A549 (cell line): ENCODE measurements around the gene HEPHL1. TPM values are rescaled to one million over a fixed set of nuclear protein-coding genes. Genes with fewer than 3 reads are reported as not detected.
"Not testable (repeated sequence)": the region's sequence is repeated elsewhere in the genome, so short reads cannot be mapped to it uniquely, and the experiment has no call there.

ENCODE experiments used
- ATAC-seq, 2 experiments: fragments of 200-7000 bp in 1 of 2; fragments of >200 bp in 1 of 2; cut with Nextera tagmentation in 1 of 2; cut with Tn5 transposase in 1 of 2; 3 replicates each; pipeline versions ENCODE4 v1.8.0 to v1.9.1; 2018 to 2020; ENCODE audit warnings: mild to moderate bottlenecking in 1 of 2, moderate library complexity in 1 of 2
- CTCF ChIA-PET: fragments of 300-600 bp; sonication (Branson Sonifier 250); formaldehyde crosslinking; extraction: SDS; loops from one replicate; lab custom pipeline; 2021; ENCODE audit warnings: antibody characterized with exemption, inconsistent platforms; lab: Yijun Ruan, JAX
- POLR2A ChIA-PET: fragments of 350-600 bp; formaldehyde crosslinking; extraction: SDS; loops from one replicate; lab custom pipeline; 2021; ENCODE audit warnings: antibody characterized with exemption, inconsistent platforms; lab: Yijun Ruan, JAX
- DNase-seq, 2 experiments: peaks; one replicate each; pipeline versions ENCODE4 v3.0.0 to v3.0.0-alpha.2; 2011 to 2016; ENCODE audit warnings: low read depth in 1 of 2, low spot score in 1 of 2
- FAIRE-seq: peaks from 2 replicates; lab custom pipeline; 2011; peaks lifted over from hg19 to GRCh38; lab: Jason Lieb, UNC
- H3K27ac ChIP-seq, 2 experiments: fragments of >200 bp; sonication (Bioruptor Twin); formaldehyde crosslinking; 3 replicates each; pipeline ENCODE4 v1.5.1; 2016 to 2017
- H3K4me1 ChIP-seq: fragments of >200 bp; sonication (Bioruptor Twin); formaldehyde crosslinking; 3 replicates; pipeline ENCODE4 v1.6.1; 2016
- H3K4me2 ChIP-seq: fragments of >200 bp; sonication (Bioruptor Twin); formaldehyde crosslinking; 3 replicates; pipeline ENCODE4 v1.6.1; 2016
- H3K4me3 ChIP-seq: fragments of >200 bp; sonication (Bioruptor Twin); formaldehyde crosslinking; 3 replicates; pipeline ENCODE4 v1.5.1; 2016
- H3K9me3 ChIP-seq: fragments of >200 bp; sonication (Bioruptor Twin); formaldehyde crosslinking; 3 replicates; pipeline ENCODE4 v1.6.1; 2016
- SREBF2 ChIP-seq: fragments of 450-650 bp; IDR thresholded peaks from 2 replicates; pipeline ENCODE4 v1.6.1; 2014; ENCODE audit warnings: mild to moderate bottlenecking, moderate library complexity
- WGBS: methylation state at CpG from one replicate; pipeline ENCODE4 v1.1.6; 2017; ENCODE audit errors: missing lambda C conversion rate; 5-methylcytosine and 5-hydroxymethylcytosine counted together
- polyA plus RNA-seq, 4 experiments: library from polyadenylated mRNA; depleted of rRNA in 3 of 4; stranded (reverse); fragments of >200 nt; fragmentation: RNase III in 1 of 4; extraction: RNeasy Plus Mini Kit Qiagen cat#74134 plus additional on column Dnase treatment in 1 of 4; gene quantifications; 2 replicates in 3 of 4; 3 replicates in 1 of 4; pipeline ENCODE4 v1.2.3, GENCODE V29; 2011 to 2017
- small RNA-seq, 6 experiments: library from RNA; depleted of rRNA; stranded (forward); fragments of <200 nt; gene quantifications; one replicate each; pipeline ENCODE3, GENCODE V24; 2012

The HEPHL1 gene
- polyA plus RNA-seq, 2 of the 4 experiments (the other 2 are of a cell fraction): not detected

GRCh38 chr11:94154095-94154856 is 133.1 kb downstream of the HEPHL1 start:
- POLR2A ChIA-PET: no interaction called here
- WGBS: 36% methylated on average over 3 of the region's 3 CpGs

GRCh38 chr11:94157339-94157738 is 136.2 kb downstream of the HEPHL1 start:
- 63% methylated on average over 3 of the region's 3 CpGs for WGBS
- H3K27ac ChIP-seq, POLR2A ChIA-PET, H3K4me3 ChIP-seq, DNase-seq, ATAC-seq, H3K4me2 ChIP-seq, H3K9me3 ChIP-seq, CTCF ChIA-PET, FAIRE-seq: not testable (repeated sequence)
- peaks cover 23% of the 10 kb centered on the region for H3K4me1 ChIP-seq

More at GRCh38 chr11:94154095-94154856, 133.1 kb downstream of the HEPHL1 start:
- no peak overlapping the region; a peak in 1 of 6 replicates for H3K27ac ChIP-seq
- no peak for FAIRE-seq
- H3K4me1 ChIP-seq: peaks cover 52% of the 10 kb centered on the region
- no peaks in the 10 kb centered on the region for H3K9me3 ChIP-seq
- no peak for TF ChIP-seq SREBF2
- no peak for ATAC-seq
- CTCF ChIA-PET: interaction anchor here (0.8 to 1.6 kb wide), 4 partner anchors 10 to 232 kb away, joined by 3 to 4 read pairs (median 3); no protein-coding TSS in a partner anchor
- H3K4me3 ChIP-seq: no peak overlapping the region
- peak overlapping the region; percentile 21; the same call in 2 of the 3 replicates for H3K4me2 ChIP-seq
- DNase-seq: no peak

Small RNAs within 50 kb of the gene (small RNA-seq; reads per million reads assigned to genes)
- 0 reads per million in 6 experiments for gene AP002795.1

Other genes with a start within 250 kb of the HEPHL1 start
- gene MED17, start 237.1 kb upstream of the HEPHL1 start, polyA plus RNA-seq (2011; rRNA removed): 19.2 and 20.3 TPM in 2 replicates
- gene MED17, start 237.1 kb upstream of the HEPHL1 start, polyA plus RNA-seq (2017; fragmentation: RNase III; extraction: RNeasy Plus Mini Kit Qiagen cat#74134 plus additional on column Dnase treatment): 16.2 to 16.7 TPM (median 16.6 TPM) in 3 replicates
- gene VSTM5, start 170.7 kb upstream of the HEPHL1 start, polyA plus RNA-seq (2011; rRNA removed): 0.04 and 0.12 TPM in 2 replicates
- gene VSTM5, start 170.7 kb upstream of the HEPHL1 start, polyA plus RNA-seq (2017; fragmentation: RNase III; extraction: RNeasy Plus Mini Kit Qiagen cat#74134 plus additional on column Dnase treatment): 0.03 to 0.17 TPM in 2 of 3 replicates, not detected in the other
- gene PANX1, start 107.5 kb downstream of the HEPHL1 start, polyA plus RNA-seq (2011; rRNA removed): 13.3 and 14.8 TPM in 2 replicates
- 11.0 to 12.2 TPM (median 11.2 TPM) in 3 replicates for gene PANX1, start 107.5 kb downstream of the HEPHL1 start, polyA plus RNA-seq (2017; fragmentation: RNase III; extraction: RNeasy Plus Mini Kit Qiagen cat#74134 plus additional on column Dnase treatment)